MM.1S (cell line): ENCODE data around the gene ENTPD2.

Source experiments
- EZH2 ChIP-seq: fragments of 300-600 bp; sonication (generic); optimal IDR thresholded peaks from 2 replicates; pipeline ENCODE3; 2017; ENCODE audit warnings: low read depth, mild to moderate bottlenecking, antibody characterized with exemption, low read length, mixed read lengths
- TF ChIP-seq, protein P1 (sequence below): fragments of 300-600 bp; sonication (generic); IDR thresholded peaks from 2 replicates; pipeline ENCODE4 v1.5.1; 2016; ENCODE audit warnings: antibody characterized with exemption, low read length, mixed read lengths

DNA sequence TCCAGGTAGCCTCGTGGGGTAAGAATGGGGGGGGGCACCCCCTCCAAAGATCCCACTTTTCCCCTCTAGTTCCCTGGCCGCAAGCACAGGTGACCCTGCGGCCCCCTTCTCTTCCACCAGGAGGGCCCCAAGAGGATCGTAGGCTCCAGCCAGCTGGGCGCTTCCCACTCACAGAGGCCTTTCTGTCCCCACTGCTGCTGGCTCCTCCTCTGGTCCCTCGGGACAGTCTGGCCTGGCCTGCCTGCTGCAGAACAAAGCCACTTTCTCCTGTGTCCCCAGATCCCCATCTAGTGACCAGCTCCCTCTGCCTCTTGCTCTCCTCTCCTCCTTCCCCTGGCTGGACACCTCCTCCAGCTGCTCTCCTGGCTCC, 17.0 kb upstream of the ENTPD2 start:
- TF ChIP-seq, protein P1, sequence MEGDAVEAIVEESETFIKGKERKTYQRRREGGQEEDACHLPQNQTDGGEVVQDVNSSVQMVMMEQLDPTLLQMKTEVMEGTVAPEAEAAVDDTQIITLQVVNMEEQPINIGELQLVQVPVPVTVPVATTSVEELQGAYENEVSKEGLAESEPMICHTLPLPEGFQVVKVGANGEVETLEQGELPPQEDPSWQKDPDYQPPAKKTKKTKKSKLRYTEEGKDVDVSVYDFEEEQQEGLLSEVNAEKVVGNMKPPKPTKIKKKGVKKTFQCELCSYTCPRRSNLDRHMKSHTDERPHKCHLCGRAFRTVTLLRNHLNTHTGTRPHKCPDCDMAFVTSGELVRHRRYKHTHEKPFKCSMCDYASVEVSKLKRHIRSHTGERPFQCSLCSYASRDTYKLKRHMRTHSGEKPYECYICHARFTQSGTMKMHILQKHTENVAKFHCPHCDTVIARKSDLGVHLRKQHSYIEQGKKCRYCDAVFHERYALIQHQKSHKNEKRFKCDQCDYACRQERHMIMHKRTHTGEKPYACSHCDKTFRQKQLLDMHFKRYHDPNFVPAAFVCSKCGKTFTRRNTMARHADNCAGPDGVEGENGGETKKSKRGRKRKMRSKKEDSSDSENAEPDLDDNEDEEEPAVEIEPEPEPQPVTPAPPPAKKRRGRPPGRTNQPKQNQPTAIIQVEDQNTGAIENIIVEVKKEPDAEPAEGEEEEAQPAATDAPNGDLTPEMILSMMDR, result no peak
- TF ChIP-seq EZH2, result no peak
